HG03520 (cell line): Measurements from ENCODE around the gene PCBD1.

Experiments used
- ATAC-seq: cut with Tn5 transposase; IDR thresholded peaks from one replicate; pipeline ENCODE4 v1.9.1; 2021; ENCODE audit warnings: mild to moderate bottlenecking, moderate library complexity; ENCODE audit not compliant: unreplicated experiment

PCBD1 gene

DNA sequence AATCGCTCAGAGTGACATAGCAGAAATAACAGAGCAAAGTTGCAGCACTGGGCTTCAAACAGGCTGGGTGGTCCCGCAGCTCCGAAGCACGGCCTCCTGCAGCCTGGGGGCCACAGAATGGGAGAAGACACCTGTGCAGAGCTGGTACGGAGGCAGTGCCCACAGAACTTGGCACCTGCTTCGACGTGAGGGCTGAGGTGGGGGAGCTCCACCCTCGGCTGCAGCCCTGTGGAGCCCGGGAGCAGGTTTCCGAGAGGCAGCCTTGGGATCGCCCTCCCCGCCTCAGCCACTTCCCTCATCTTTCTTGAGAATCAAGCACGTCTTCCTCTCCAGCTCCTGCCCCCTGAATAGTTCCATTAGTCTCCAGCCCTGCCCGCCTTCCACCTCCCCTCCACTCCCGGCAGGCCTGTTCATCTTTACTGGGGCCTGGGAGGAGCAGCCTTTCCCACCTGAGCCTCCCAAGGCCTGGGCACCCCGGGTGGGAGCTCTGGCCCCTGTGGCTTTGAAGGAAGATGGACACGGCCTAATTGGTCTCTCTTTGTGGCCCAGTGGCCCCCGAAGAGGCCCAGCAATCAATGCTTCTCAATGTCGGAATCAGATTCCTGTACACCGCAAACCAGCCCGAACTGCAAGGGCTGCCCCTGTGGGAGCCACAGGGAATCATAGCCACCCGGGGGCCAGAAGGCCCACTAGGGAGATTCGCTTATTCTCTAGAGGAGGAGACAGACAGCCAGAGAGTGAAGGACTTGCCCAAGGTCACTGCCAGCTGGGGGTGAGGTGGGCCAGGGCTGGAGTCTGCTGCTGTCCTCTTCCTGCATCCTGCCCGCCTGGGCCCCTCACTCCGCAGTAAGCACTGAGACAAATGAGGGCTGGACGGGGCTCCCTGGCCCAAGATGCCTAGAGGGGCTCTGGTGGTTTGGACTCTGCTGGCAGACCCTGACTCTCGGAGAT lies 17.0 kb upstream of the PCBD1 start:
- ATAC-seq, result no peak

DNA sequence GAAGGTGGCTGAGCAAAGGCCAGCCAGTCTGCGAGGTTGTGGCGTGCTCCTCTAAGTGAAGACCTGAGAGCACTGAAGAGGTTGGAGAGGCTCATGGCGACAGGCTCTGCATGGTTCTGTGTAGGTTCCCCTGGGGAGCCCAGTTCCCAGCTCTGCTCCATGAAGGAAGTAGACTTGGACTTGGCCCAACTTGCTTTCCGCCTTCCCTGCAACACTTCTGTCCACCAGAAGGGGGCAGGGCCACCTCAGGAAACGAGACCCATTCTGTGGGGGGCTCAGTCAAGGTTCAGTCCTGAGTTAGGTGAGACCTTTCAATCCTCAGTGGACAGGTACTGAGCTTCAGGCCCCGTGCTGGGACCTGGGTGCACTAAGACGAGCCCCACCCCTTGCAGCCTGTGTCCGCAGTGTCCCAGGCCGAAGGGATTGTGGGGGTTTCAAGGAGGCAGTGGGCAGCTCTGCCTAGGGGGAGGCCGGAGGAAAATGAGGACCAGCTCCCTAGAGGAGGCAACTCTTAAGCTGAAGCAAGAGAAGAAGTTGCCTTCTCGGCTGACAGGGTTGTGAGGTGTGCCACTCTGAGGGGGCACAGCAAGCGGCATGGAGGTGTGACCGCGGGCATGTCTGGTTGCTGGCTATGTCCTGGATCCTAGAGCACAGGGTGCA lies 15.0 kb upstream of the PCBD1 start:
- no peak for ATAC-seq

DNA sequence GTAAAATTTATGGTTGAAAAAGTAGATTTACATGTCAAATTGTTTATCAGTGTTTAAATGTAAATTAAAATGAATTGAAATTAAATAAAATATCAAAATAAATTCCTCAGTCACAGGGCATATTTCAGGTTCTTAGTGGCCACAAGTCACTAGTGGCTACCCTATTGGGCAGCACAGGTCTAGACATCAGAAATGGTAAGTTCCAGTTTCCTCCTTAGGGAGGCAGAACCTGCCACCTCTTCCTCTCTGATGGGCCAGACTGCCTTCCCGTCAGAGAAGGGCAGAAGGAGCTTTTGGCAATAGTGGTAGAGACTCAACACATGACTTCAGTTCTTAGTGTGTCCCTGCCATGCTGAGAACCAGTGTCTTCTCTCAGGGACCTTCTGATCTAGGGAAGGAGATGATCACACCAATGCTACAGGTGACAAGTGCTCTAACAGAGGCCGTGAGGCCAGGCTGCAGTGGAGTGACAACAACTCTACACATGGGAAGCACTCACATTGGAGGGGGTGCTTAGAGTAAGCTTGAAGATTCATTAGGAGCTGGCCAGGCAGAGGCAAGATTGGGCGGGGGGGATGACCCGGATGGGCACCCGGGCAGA lies 14.4 kb upstream of the PCBD1 start:
- ATAC-seq, result no peak

GRCh38 chr10:70901276-70901878 lies 13.0 kb upstream of the PCBD1 start:
- no peak for ATAC-seq

DNA sequence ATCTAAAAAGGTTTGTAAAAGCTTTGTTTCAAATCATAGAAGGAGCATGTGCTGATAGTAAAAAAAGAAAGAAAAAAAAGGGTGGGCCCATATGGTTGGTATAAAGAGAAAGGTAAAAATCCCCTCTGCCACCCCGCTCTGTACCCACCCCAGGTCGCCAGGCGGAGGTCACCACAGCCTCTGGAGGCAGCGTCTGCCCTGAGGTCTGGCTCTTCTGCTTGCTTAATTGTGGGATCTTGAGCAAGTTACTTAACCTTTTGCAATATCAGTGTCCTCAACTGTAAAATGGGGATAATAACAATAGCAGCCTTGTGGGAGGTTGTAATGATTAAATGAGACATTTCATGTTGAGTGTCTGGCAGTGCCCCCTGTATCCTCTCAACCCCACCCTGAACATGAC lies 10.7 kb upstream of the PCBD1 start:
- ATAC-seq, result no peak

GRCh38 chr10:70898687-70899086 lies 10.3 kb upstream of the PCBD1 start:
- no peak for ATAC-seq

DNA sequence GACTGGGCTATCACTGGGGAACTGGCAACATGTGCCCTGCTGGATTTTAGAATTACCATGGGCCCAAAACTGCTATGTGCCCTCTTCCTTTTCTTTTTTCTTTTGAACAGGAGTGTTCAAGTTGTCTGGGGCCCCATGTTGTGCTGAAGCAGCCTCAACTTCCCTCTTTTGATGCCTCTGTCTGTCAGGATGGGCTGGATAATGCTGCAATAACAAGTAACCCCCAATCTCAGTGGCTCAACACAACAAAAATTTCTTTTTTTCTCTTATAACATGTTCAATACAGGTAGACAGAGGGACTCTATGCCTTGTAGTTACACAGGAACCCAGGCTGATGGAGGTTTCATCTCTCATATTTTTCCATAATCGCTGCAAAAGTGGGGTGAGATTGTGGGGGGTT lies 8.2 kb upstream of the PCBD1 start:
- no peak for ATAC-seq

DNA sequence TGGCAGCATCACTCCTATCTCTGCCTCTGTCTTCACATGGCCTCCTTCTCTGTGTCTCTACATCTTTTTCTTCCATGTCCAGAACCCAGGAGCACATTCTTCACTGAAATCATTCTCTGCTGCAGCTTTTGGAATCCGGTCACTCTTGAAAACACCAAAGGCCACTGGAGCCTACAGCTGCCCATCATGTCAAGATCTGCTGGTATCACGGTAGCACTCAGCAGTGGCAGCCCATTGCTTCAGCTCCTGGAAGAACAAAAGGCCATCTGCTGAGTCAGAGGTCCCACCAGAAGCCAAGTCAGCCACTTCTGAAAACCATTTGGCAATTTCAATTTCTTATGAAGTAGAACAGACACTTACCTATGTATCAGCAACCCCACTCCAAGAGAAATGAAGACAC lies 6.1 kb upstream of the PCBD1 start:
- no peak for ATAC-seq

GRCh38 chr10:70893227-70894006 lies 5.1 kb upstream of the PCBD1 start:
- ATAC-seq, result no peak

- no peak for ATAC-seq
Measured at GRCh38 chr10:70892631-70893030, 4.3 kb upstream of the PCBD1 start.

DNA sequence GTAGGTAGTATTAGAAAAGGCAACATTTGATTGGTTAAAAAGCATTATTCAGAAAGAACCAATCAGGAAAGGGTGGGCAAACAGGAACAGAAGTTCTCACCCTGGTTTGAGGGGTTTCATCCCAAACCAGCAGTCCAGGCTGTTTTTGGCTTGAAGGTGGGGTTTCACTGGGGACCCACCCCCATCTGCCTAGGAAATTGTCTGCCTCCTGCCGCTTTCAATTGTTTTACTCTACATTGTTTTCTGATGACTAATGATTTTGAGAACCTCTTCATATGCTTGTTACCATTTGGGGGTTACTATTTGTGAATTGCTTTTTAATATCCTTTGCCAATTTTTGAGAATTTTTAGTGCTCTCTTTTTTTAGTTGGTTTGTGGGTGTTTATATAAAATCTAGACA lies 3.3 kb upstream of the PCBD1 start:
- no peak for ATAC-seq

DNA sequence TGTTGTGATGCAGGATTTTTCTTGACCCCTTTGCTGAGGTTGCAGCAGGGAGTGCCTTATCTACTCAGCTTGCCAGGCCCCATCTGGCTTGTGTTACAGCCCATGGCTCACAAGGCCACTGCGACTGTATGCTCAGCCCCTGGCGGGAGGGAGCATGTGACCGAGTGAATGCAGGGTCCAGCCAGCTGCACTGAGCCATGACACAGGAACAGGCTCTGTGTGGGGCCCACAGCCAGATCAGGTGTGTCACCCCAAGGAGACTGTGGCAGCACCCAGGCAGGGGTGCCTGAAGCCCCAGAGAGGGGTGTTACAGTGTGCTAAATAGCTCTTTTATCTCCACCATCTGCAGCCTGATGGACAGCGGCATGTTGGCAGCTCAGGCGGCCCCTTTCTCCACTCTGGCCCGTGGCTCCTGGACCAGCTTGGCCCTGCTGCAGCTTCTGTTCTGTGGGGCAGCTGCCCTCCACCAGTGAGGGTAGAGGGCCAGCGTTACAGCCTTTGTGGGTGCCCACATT lies 2.6 kb upstream of the PCBD1 start:
- no peak for ATAC-seq

DNA sequence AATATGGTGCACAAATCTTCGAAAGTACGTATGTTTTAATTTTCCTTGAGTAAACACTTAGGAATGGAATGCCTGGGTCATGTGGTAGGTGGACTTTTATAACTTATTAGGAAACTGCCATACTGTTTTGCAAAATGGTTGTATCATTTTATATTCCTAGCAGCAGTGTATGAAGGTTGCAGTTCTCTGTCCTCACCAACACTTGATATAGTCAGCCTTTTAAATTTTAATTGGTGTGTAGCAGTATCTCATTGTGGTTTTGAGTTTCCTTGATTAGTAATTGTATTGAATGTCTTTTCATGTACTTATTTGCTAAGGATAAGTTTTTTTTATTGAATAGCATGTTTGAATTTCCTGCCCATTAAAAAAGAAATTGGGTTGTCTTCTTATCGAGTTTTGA lies 926 bp upstream of the PCBD1 start:
- no peak for ATAC-seq

- no peak for ATAC-seq
Measured at GRCh38 chr10:70886921-70887665, 1.3 kb downstream of the PCBD1 start.

DNA sequence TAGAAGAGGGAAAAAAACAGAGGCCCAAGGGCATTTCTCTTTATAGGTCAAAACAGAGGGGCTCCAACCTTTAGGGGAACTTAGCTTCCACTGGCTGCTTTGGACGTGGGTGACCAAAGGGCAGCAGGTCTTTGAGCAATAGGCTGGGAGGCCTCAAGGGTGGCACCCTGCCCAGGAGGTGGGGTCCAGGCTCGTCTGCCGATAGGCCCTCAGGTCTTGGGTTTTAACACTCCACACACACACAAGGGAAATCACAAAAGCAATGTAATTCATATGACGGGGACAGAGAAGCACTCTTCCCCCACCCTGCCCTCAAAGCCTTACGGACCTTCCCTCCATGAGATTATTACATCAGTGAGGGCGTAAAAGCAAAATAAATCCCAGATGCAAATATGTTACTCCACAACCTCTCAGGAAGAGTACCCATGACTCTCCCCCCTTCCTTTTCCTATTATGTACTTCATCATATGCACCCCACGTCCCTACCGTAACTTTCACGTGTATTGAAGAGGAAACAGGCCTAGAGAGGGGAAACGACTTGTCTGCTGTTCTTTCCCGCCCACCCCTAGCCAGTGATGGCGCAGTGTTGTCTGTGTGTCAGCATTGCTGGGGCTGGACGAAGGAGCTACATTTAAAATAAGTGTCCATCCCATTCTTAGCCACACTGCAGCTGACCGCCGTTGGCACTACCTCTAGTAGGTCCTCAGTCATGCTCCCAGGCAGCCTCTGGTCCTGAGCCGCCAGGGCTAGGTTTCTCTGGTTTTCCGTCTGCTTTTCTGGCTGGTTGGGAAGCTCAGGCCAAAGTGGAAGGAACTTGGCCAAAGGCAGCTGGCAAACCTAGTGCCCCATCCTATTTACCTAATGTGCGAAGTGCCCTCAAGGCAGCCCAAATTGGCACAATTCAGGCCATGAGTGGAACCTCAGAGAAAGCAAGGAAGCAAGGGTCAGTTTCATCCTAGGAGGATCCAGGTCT lies 2.1 kb downstream of the PCBD1 start:
- ATAC-seq, result no peak

- ATAC-seq, result no peak
Measured at GRCh38 chr10:70885481-70885880, 2.9 kb downstream of the PCBD1 start.

GRCh38 chr10:70884741-70885140 lies 3.6 kb downstream of the PCBD1 start:
- no peak for ATAC-seq

- ATAC-seq, result no peak
Measured at GRCh38 chr10:70880077-70880534, 8.3 kb downstream of the PCBD1 start.

- ATAC-seq, result no peak
Measured at GRCh38 chr10:70879207-70879606, 9.2 kb downstream of the PCBD1 start.
